ENCODE results near the gene ACTN4.
A peak's percentile ranks its signal among the peaks of the same experiment; 100 is the strongest.

ACTN4 gene

GRCh38 chr19:38657633-38658222, 10.3 kb downstream of the ACTN4 start:
- DNase-seq (ENCODE audit: low read depth, low spot score) = peak; percentile 96
- H3K27ac ChIP-seq = peak overlapping the region; percentile 99

- DNase-seq (ENCODE audit: low read depth, low spot score) = peak; percentile 99
- H3K27ac ChIP-seq = peak overlapping the region; percentile 99
Observed at GRCh38 chr19:38658462-38659306, 11.2 kb downstream of the ACTN4 start.

- H3K27ac ChIP-seq = peak overlapping the region; percentile 99
- DNase-seq (ENCODE audit: low read depth, low spot score) = no peak
Observed at GRCh38 chr19:38660724-38661123, 13.3 kb downstream of the ACTN4 start.

- no peak for DNase-seq (ENCODE audit: low read depth, low spot score)
- peak overlapping the region; percentile 99 for H3K27ac ChIP-seq
Observed at GRCh38 chr19:38661136-38661535, 13.7 kb downstream of the ACTN4 start.

GRCh38 chr19:38661996-38662395, 14.5 kb downstream of the ACTN4 start:
- DNase-seq (ENCODE audit: low read depth, low spot score) = peak; percentile 92

GRCh38 chr19:38662537-38663155, 15.2 kb downstream of the ACTN4 start:
- DNase-seq (ENCODE audit: low read depth, low spot score) = no peak
- H3K27ac ChIP-seq = peak overlapping the region; percentile 99

More at GRCh38 chr19:38661996-38662395, 14.5 kb downstream of the ACTN4 start:
- H3K27ac ChIP-seq = peak overlapping the region; percentile 99

GRCh38 chr19:38663156-38663651, 15.8 kb downstream of the ACTN4 start:
- H3K27ac ChIP-seq = peak overlapping the region; percentile 99
- DNase-seq (ENCODE audit: low read depth, low spot score) = no peak

- H3K27ac ChIP-seq = peak overlapping the region; percentile 99
Observed at GRCh38 chr19:38663957-38664502, 16.6 kb downstream of the ACTN4 start.

GRCh38 chr19:38664503-38665211, 17.2 kb downstream of the ACTN4 start:
- DNase-seq (ENCODE audit: low read depth, low spot score) = no peak
- peak overlapping the region; percentile 99 for H3K27ac ChIP-seq

More at GRCh38 chr19:38663957-38664502, 16.6 kb downstream of the ACTN4 start:
- no peak for DNase-seq (ENCODE audit: low read depth, low spot score)

GRCh38 chr19:38665219-38665931, 17.9 kb downstream of the ACTN4 start:
- H3K27ac ChIP-seq = peak overlapping the region; percentile 99
- no peak for DNase-seq (ENCODE audit: low read depth, low spot score)

GRCh38 chr19:38665950-38666662, 18.7 kb downstream of the ACTN4 start:
- H3K27ac ChIP-seq = peak overlapping the region; percentile 99
- no peak for DNase-seq (ENCODE audit: low read depth, low spot score)

GRCh38 chr19:38666663-38667511, 19.4 kb downstream of the ACTN4 start:
- peak overlapping the region; percentile 99 for H3K27ac ChIP-seq
- DNase-seq (ENCODE audit: low read depth, low spot score) = no peak

GRCh38 chr19:38667661-38668171, 20.3 kb downstream of the ACTN4 start:
- DNase-seq (ENCODE audit: low read depth, low spot score) = no peak
- H3K27ac ChIP-seq = peak overlapping the region; percentile 99

- peak overlapping the region; percentile 99 for H3K27ac ChIP-seq
- DNase-seq (ENCODE audit: low read depth, low spot score) = no peak
Observed at GRCh38 chr19:38669552-38669951, 22.1 kb downstream of the ACTN4 start.

GRCh38 chr19:38670921-38671398, 23.5 kb downstream of the ACTN4 start:
- peak overlapping the region; percentile 99 for H3K27ac ChIP-seq
- DNase-seq (ENCODE audit: low read depth, low spot score) = no peak

- DNase-seq (ENCODE audit: low read depth, low spot score) = no peak
- peak overlapping the region; percentile 99 for H3K27ac ChIP-seq
Observed at GRCh38 chr19:38671654-38672053, 24.2 kb downstream of the ACTN4 start.

GRCh38 chr19:38673030-38673429, 25.6 kb downstream of the ACTN4 start:
- DNase-seq (ENCODE audit: low read depth, low spot score) = no peak
- H3K27ac ChIP-seq = peak overlapping the region; percentile 99

All from epithelial cell of prostate (primary cell).